Fibroblast of lung (primary cell): Measurements from ENCODE around the gene USP21.

Experiments
- EZH2 ChIP-seq: IDR thresholded peaks from 2 replicates; pipeline ENCODE4 v1.5.1; 2012; ENCODE audit warnings: low read length, control low read depth, mild to moderate bottlenecking; ENCODE audit errors: missing control alignments
- TF ChIP-seq, protein P1 (sequence below), 2 donors: IDR thresholded peaks in 1 of 2; conservative IDR thresholded peaks in 1 of 2; 1 replicate in 1 of 2; 2 replicates in 1 of 2; pipeline ENCODE4 v1.5.1; 2011 to 2012; ENCODE audit warnings: low read length in 2 of 2, control low read depth in 1 of 2, inconsistent platforms in 1 of 2, low read depth in 1 of 2, mild to moderate bottlenecking in 1 of 2

GRCh38 chr1:161175771-161176453 is 16.6 kb downstream of the USP21 start:
- TF ChIP-seq, protein P1, sequence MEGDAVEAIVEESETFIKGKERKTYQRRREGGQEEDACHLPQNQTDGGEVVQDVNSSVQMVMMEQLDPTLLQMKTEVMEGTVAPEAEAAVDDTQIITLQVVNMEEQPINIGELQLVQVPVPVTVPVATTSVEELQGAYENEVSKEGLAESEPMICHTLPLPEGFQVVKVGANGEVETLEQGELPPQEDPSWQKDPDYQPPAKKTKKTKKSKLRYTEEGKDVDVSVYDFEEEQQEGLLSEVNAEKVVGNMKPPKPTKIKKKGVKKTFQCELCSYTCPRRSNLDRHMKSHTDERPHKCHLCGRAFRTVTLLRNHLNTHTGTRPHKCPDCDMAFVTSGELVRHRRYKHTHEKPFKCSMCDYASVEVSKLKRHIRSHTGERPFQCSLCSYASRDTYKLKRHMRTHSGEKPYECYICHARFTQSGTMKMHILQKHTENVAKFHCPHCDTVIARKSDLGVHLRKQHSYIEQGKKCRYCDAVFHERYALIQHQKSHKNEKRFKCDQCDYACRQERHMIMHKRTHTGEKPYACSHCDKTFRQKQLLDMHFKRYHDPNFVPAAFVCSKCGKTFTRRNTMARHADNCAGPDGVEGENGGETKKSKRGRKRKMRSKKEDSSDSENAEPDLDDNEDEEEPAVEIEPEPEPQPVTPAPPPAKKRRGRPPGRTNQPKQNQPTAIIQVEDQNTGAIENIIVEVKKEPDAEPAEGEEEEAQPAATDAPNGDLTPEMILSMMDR (conservative IDR thresholded peaks at IDR 0.05 in 1 of 2, IDR thresholded peaks at IDR 0.05 in 1 of 2; ENCODE audit: low read depth in 1 of 2, low read length in 2 of 2) = no peak
- TF ChIP-seq EZH2 = no peak
